Small intestine (tissue), 7 donors: ENCODE measurements around the gene ZMIZ1. TPM values are rescaled to one million over a fixed set of nuclear protein-coding genes. Genes with fewer than 3 reads are reported as not detected.

Experiments used
- DNase-seq, 2 donors: peaks; one replicate each; pipeline versions ENCODE4 v3.0.0 to v3.0.0-alpha.2; 2013
- FAIRE-seq: peaks from 2 replicates; lab custom pipeline; 2012; peaks lifted over from hg19 to GRCh38; lab: Jason Lieb, UNC
- H3K27ac ChIP-seq, 3 donors: one replicate each; pipeline ENCODE4 v1.5.1; 2013; ENCODE audit warnings: low read length in 2 of 3, mild to moderate bottlenecking in 2 of 3, control low read depth in 1 of 3, inconsistent platforms in 1 of 3, low read depth in 1 of 3, moderate library complexity in 1 of 3
- H3K27me3 ChIP-seq, 3 donors: one replicate each; pipeline ENCODE4 v1.6.1; 2013; ENCODE audit warnings: low read length in 3 of 3, inconsistent platforms in 1 of 3; ENCODE audit not compliant: control insufficient read depth in 3 of 3, insufficient read depth in 3 of 3
- H3K36me3 ChIP-seq, 3 donors: one replicate each; pipeline ENCODE4 v1.6.1; 2013; ENCODE audit warnings: low read length in 3 of 3, inconsistent platforms in 1 of 3, low read depth in 1 of 3, mild to moderate bottlenecking in 1 of 3, moderate library complexity in 1 of 3; ENCODE audit not compliant: control insufficient read depth in 3 of 3, insufficient read depth in 2 of 3
- H3K4me1 ChIP-seq, 3 donors: one replicate each; pipeline ENCODE4 v1.6.1; 2013; ENCODE audit warnings: low read length in 2 of 3, inconsistent platforms in 1 of 3, low read depth in 1 of 3, mild to moderate bottlenecking in 1 of 3, moderate library complexity in 1 of 3; ENCODE audit not compliant: control insufficient read depth in 3 of 3, insufficient read depth in 2 of 3
- H3K4me3 ChIP-seq, 3 donors: one replicate each; pipeline ENCODE4 v1.5.1; 2013; ENCODE audit warnings: low read length in 3 of 3, control low read depth in 1 of 3, inconsistent platforms in 1 of 3, low read depth in 1 of 3, mild to moderate bottlenecking in 1 of 3, moderate library complexity in 1 of 3
- H3K9me3 ChIP-seq, 2 donors: one replicate each; pipeline ENCODE4 v1.6.1; 2013; ENCODE audit warnings: low read depth in 1 of 2, low read length in 1 of 2; ENCODE audit not compliant: control insufficient read depth in 2 of 2, insufficient read depth in 1 of 2
- WGBS, 3 donors: extraction: QIAGEN DNeasy Blood & Tissue Kit; methylation state at CpG; one replicate each; pipeline ENCODE4 v1.1.7; 2013; 5-methylcytosine and 5-hydroxymethylcytosine counted together
- polyA plus RNA-seq, 4 donors: library from polyadenylated mRNA; stranded (reverse) in 3 of 4; unstranded in 1 of 4; fragments of 200-250 nt in 3 of 4; fragments of 120-200 nt in 1 of 4; gene quantifications; one replicate each; pipeline versions ENCODE4 v1.2.1 to v1.2.3, GENCODE V29; 2013
- donor health status: healthy with polysubstance abuse.
- donor health status: control.
- donor health status: control.
- donor health status: Bipolar disorder and iron deficiency.
- donor health status: healthy.

The ZMIZ1 gene
- polyA plus RNA-seq, 4 donors = 15.1 to 40.7 (median 19.9) TPM

- Histone ChIP-seq H3K27ac (peak overlapping the region in 2 of 3 donors; percentile 61 to 88), H3K9me3 (no peaks in the 10 kb centered on the region), H3K27me3 (no peaks in the 10 kb centered on the region), H3K36me3 (peaks cover 0 to 85% (median 3%) of the 10 kb centered on the region in 3 donors), H3K4me1 (peaks cover 0 to 5% (median 5%) of the 10 kb centered on the region in 3 donors), H3K4me3 (no peak overlapping the region)
- WGBS, 3 donors = 48 to 81% (median 62%) methylated on average over 11 of the region's 11 CpGs
- DNase-seq = no peak
- no peak for FAIRE-seq
Observed at GRCh38 chr10:79266543-79267312, 198.0 kb downstream of the ZMIZ1 start.

GRCh38 chr10:79267499-79267898, 198.7 kb downstream of the ZMIZ1 start:
- no peak for DNase-seq
- Histone ChIP-seq H3K27ac (peak overlapping the region in 1 of 3 donors; percentile 40), H3K4me1 (peaks cover 0 to 5% (median 5%) of the 10 kb centered on the region in 3 donors), H3K36me3 (peaks cover 0 to 85% (median 2%) of the 10 kb centered on the region in 3 donors), H3K9me3 (no peaks in the 10 kb centered on the region), H3K27me3 (no peaks in the 10 kb centered on the region), H3K4me3 (no peak overlapping the region)
- WGBS, 3 donors = 69 to 79% (median 75%) methylated on average over 3 of the region's 3 CpGs
- no peak for FAIRE-seq

GRCh38 chr10:79268161-79268601, 199.4 kb downstream of the ZMIZ1 start:
- DNase-seq (no peak), FAIRE-seq (no peak)
- Histone ChIP-seq H3K4me1 (peaks cover 0 to 5% (median 5%) of the 10 kb centered on the region in 3 donors), H3K27me3 (no peaks in the 10 kb centered on the region), H3K9me3 (no peaks in the 10 kb centered on the region), H3K4me3 (no peak overlapping the region), H3K36me3 (peaks cover 0 to 80% (median 0%) of the 10 kb centered on the region in 3 donors), H3K27ac (peak overlapping the region in 1 of 3 donors; percentile 40)
- WGBS, 3 donors = 77 to 91% (median 86%) methylated on average over 12 of the region's 12 CpGs

- Histone ChIP-seq H3K27me3 (no peaks in the 10 kb centered on the region), H3K4me1 (peaks cover 0 to 5% (median 5%) of the 10 kb centered on the region in 3 donors), H3K9me3 (no peaks in the 10 kb centered on the region), H3K4me3 (no peak overlapping the region), H3K27ac (no peak overlapping the region), H3K36me3 (peaks cover 0 to 80% (median 0%) of the 10 kb centered on the region in 3 donors)
- DNase-seq = no peak
- WGBS, 3 donors = 72 to 79% (median 75%) methylated on average over 7 of the region's 7 CpGs
- FAIRE-seq = no peak
Observed at GRCh38 chr10:79268742-79269141, 200.0 kb downstream of the ZMIZ1 start.

- no peaks in the 10 kb centered on the region for H3K9me3 ChIP-seq
- H3K27ac ChIP-seq = no peak overlapping the region
- DNase-seq = no peak
- peaks cover 0 to 81% (median 0%) of the 10 kb centered on the region in 3 donors for H3K36me3 ChIP-seq
- H3K4me1 ChIP-seq = peaks cover 0 to 5% (median 5%) of the 10 kb centered on the region in 3 donors
- 89 to 97% (median 90%) methylated on average over 6 of the region's 6 CpGs for WGBS, 3 donors
- no peak for FAIRE-seq
- no peak overlapping the region for H3K4me3 ChIP-seq
- no peaks in the 10 kb centered on the region for H3K27me3 ChIP-seq
Observed at GRCh38 chr10:79269443-79269842, 200.7 kb downstream of the ZMIZ1 start.

- Histone ChIP-seq H3K36me3 (peaks cover 0 to 86% (median 0%) of the 10 kb centered on the region in 3 donors), H3K27me3 (no peaks in the 10 kb centered on the region), H3K9me3 (no peaks in the 10 kb centered on the region), H3K4me1 (peaks cover 0 to 5% (median 5%) of the 10 kb centered on the region in 3 donors), H3K27ac (peak overlapping the region in 1 of 3 donors; percentile 13), H3K4me3 (no peak overlapping the region)
- DNase-seq (no peak), FAIRE-seq (no peak)
- WGBS, 3 donors = 86 to 90% (median 88%) methylated on average over 7 of the region's 7 CpGs
Observed at GRCh38 chr10:79269969-79270368, 201.2 kb downstream of the ZMIZ1 start.

- FAIRE-seq (no peak), DNase-seq (no peak)
- H3K36me3 ChIP-seq = peaks cover 0 to 88% (median 0%) of the 10 kb centered on the region in 3 donors
- H3K27ac ChIP-seq = no peak overlapping the region
- H3K4me1 ChIP-seq = peaks cover 0 to 5% (median 5%) of the 10 kb centered on the region in 3 donors
- no peaks in the 10 kb centered on the region for H3K9me3 ChIP-seq
- no peaks in the 10 kb centered on the region for H3K27me3 ChIP-seq
- H3K4me3 ChIP-seq = no peak overlapping the region
- 67 to 90% (median 84%) methylated on average over 16 of the region's 16 CpGs for WGBS, 3 donors
Observed at GRCh38 chr10:79270466-79271246, 201.9 kb downstream of the ZMIZ1 start.

GRCh38 chr10:79272353-79272752, 203.6 kb downstream of the ZMIZ1 start:
- DNase-seq (no peak), FAIRE-seq (no peak)
- no peak overlapping the region for H3K27ac ChIP-seq
- H3K9me3 ChIP-seq = no peaks in the 10 kb centered on the region
- no peak overlapping the region for H3K4me3 ChIP-seq
- WGBS, 3 donors = 80 to 87% (median 86%) methylated on average over 13 of the region's 13 CpGs
- peaks cover 0 to 91% (median 5%) of the 10 kb centered on the region in 3 donors for H3K36me3 ChIP-seq
- no peaks in the 10 kb centered on the region for H3K27me3 ChIP-seq
- no peaks in the 10 kb centered on the region for H3K4me1 ChIP-seq
